OCI-LY7 (cell line): ENCODE measurements around the gene PRELID3B. TPM values are rescaled to one million over a fixed set of nuclear protein-coding genes. Genes with fewer than 3 reads are reported as not detected.

ENCODE experiments used
- BruUV-seq: library from RNA; stranded (reverse); fragments of 400-500 nt; replicated peaks from 2 replicates; lab custom pipeline; 2021; lab: Mats Ljungman, UMichigan
- CTCF ChIA-PET: fragments of 300-600 bp; sonication (Branson Sonifier 250); formaldehyde crosslinking; loops from one replicate; lab custom pipeline; 2022; ENCODE audit warnings: antibody characterized with exemption; ENCODE audit not compliant: unreplicated experiment; lab: Charles Lee
- POLR2A ChIA-PET: fragments of 300-600 bp; sonication (Branson Sonifier 250); formaldehyde crosslinking; loops from one replicate; lab custom pipeline; 2022; ENCODE audit warnings: antibody characterized with exemption; lab: Charles Lee
- DNase-seq: peaks from one replicate; pipeline ENCODE4 v3.0.0-alpha.2; 2015; ENCODE audit warnings: low spot score
- H2AFZ ChIP-seq: fragments of 200-600 bp; sonication (generic), shearing (Covaris generic); 2 replicates; pipeline ENCODE4 v1.6.1; 2014; ENCODE audit warnings: mild to moderate bottlenecking, antibody characterized with exemption, low read length, moderate library complexity
- H3K27ac ChIP-seq: fragments of 200-600 bp; sonication (generic); 2 replicates; pipeline ENCODE4 v1.5.1; 2014; ENCODE audit warnings: mixed run types, low read depth, mild to moderate bottlenecking, moderate library complexity, low read length, inconsistent platforms; ENCODE audit not compliant: poor library complexity, severe bottlenecking
- H3K36me3 ChIP-seq: fragments of 200-600 bp; sonication (generic); 2 replicates; pipeline ENCODE4 v1.6.1; 2014; ENCODE audit warnings: mild to moderate bottlenecking, antibody characterized with exemption, low read length, moderate library complexity, mixed read lengths; ENCODE audit not compliant: insufficient read depth
- H3K4me1 ChIP-seq: fragments of 200-600 bp; sonication (generic); 2 replicates; pipeline ENCODE4 v1.5.1; 2014; ENCODE audit warnings: mild to moderate bottlenecking, low read length; ENCODE audit not compliant: insufficient read depth, poor library complexity, severe bottlenecking
- H3K4me2 ChIP-seq: fragments of 200-600 bp; sonication (generic); 2 replicates; pipeline ENCODE4 v1.6.1; 2014; ENCODE audit warnings: mild to moderate bottlenecking, low read length
- H3K4me3 ChIP-seq: fragments of 200-600 bp; sonication (generic); 2 replicates; pipeline ENCODE4 v1.5.1; 2014; ENCODE audit warnings: mild to moderate bottlenecking, low read depth, low read length; ENCODE audit not compliant: poor library complexity, severe bottlenecking
- H3K79me2 ChIP-seq: fragments of 200-600 bp; sonication (generic); 2 replicates; pipeline ENCODE4 v1.6.1; 2016; ENCODE audit warnings: low read depth, mild to moderate bottlenecking, low read length, moderate library complexity, mixed read lengths; ENCODE audit not compliant: insufficient read depth
- H3K9me2 ChIP-seq: fragments of 200-600 bp; sonication (generic); 2 replicates; pipeline ENCODE4 v1.6.1; 2016; ENCODE audit warnings: mild to moderate bottlenecking, low read length, mixed read lengths; ENCODE audit not compliant: insufficient read depth
- H3K9me3 ChIP-seq: fragments of 200-600 bp; sonication (generic); 2 replicates; pipeline ENCODE4 v1.6.1; 2014; ENCODE audit warnings: mild to moderate bottlenecking, mixed run types, low read length, mixed read lengths
- H4K20me1 ChIP-seq: fragments of 200-600 bp; sonication (generic); 2 replicates; pipeline ENCODE4 v1.6.1; 2014; ENCODE audit warnings: mild to moderate bottlenecking, antibody characterized with exemption, low read length, moderate library complexity, mixed read lengths; ENCODE audit not compliant: insufficient read depth
- CTCF ChIP-seq: fragments of 200-600 bp; sonication (generic); conservative IDR thresholded peaks from 2 replicates; pipeline ENCODE4 v1.5.1; 2014; ENCODE audit warnings: mild to moderate bottlenecking, antibody characterized with exemption, low read length, moderate library complexity, mixed read lengths
- EZH2phosphoT487 ChIP-seq: fragments of 200-600 bp; sonication (generic); IDR thresholded peaks from 2 replicates; pipeline ENCODE4 v1.6.1; 2018; ENCODE audit warnings: low read depth, borderline replicate concordance, mild to moderate bottlenecking, mixed run types, antibody characterized with exemption, low read length, moderate library complexity, mixed read lengths
- intact Hi-C: fragments of 100-400 bp; cut with micrococcal nuclease; formaldehyde crosslinking; loops from one replicate; pipeline ENCODE4 v1.10.0; 2022; ENCODE audit not compliant: unreplicated experiment
- total RNA-seq, 2 experiments: library from RNA; depleted of rRNA in 1 of 2; stranded (reverse); fragments of >200 nt in 1 of 2; shearing (Covaris generic) in 1 of 2; gene quantifications; 2 replicates each; pipeline ENCODE4 v1.2.3, GENCODE V29; 2014 to 2022

PRELID3B gene
- total RNA-seq, 2 experiments from 2014 or later: 99.4 to 119 TPM

GRCh38 chr20:59014680-59015389 lies 27.8 kb downstream of the PRELID3B start:
- Histone ChIP-seq H3K9me2 (no peaks in the 10 kb centered on the region), H3K27ac (no peak overlapping the region), H3K36me3 (no peaks in the 10 kb centered on the region), H3K9me3 (no peaks in the 10 kb centered on the region), H2AFZ (no peak overlapping the region), H3K4me2 (no peak overlapping the region), H3K4me1 (peaks cover 27% of the 10 kb centered on the region), H3K79me2 (no peaks in the 10 kb centered on the region), H3K4me3 (no peak overlapping the region), H4K20me1 (no peaks in the 10 kb centered on the region)
- POLR2A ChIA-PET: interaction anchor here (0.5 to 2.1 kb wide), 2 partner anchors 18 to 242 kb away, joined by 3 to 9 read pairs; partner anchors contain the start of gene ATP5F1E
- BruUV-seq: no TSS peak
- TF ChIP-seq CTCF (no peak), EZH2phosphoT487 (no peak)
- CTCF ChIA-PET: no interaction called here
- intact Hi-C loops: no loop called here
- no peak for DNase-seq

GRCh38 chr20:59013959-59014608 lies 28.5 kb downstream of the PRELID3B start:
- CTCF ChIA-PET: no interaction called here
- POLR2A ChIA-PET: interaction anchor here (2.1 kb wide), 1 partner anchor 18 kb away, joined by 9 read pairs; the partner anchor contains the start of gene ATP5F1E
- no peaks in the 10 kb centered on the region for H3K36me3 ChIP-seq
- no peaks in the 10 kb centered on the region for H3K9me2 ChIP-seq
- TF ChIP-seq CTCF (no peak), EZH2phosphoT487 (no peak)
- no TSS peak for BruUV-seq
- H3K27ac ChIP-seq: no peak overlapping the region
- H4K20me1 ChIP-seq: no peaks in the 10 kb centered on the region
- H3K4me3 ChIP-seq: no peak overlapping the region
- intact Hi-C loops: no loop called here
- H3K4me2 ChIP-seq: no peak overlapping the region
- peaks cover 34% of the 10 kb centered on the region for H3K4me1 ChIP-seq
- DNase-seq: no peak
- H3K9me3 ChIP-seq: no peaks in the 10 kb centered on the region
- H2AFZ ChIP-seq: no peak overlapping the region
- no peaks in the 10 kb centered on the region for H3K79me2 ChIP-seq
